GM12878 (cell line): ENCODE measurements around the gene BIN1. TPM values are rescaled to one million over a fixed set of nuclear protein-coding genes. Genes with fewer than 3 reads are reported as not detected.

Experiments
- ATAC-seq: fragments of 200-7000 bp; cut with Tn5 transposase; 3 replicates; pipeline ENCODE4 v1.9.1; 2020; ENCODE audit warnings: mild to moderate bottlenecking, moderate library complexity
- BruUV-seq: library from RNA; stranded (reverse); fragments of 400-500 nt; replicated peaks from 2 replicates; lab custom pipeline; 2021; lab: Mats Ljungman, UMichigan
- CTCF ChIA-PET: fragments of 300-600 bp; sonication (Branson Sonifier 250); formaldehyde crosslinking; extraction: SDS; loops from one replicate; lab custom pipeline; 2021; ENCODE audit warnings: inconsistent platforms; lab: Yijun Ruan, JAX
- POLR2A ChIA-PET: fragments of 350-600 bp; formaldehyde crosslinking; extraction: SDS; loops from one replicate; lab custom pipeline; 2021; ENCODE audit warnings: inconsistent platforms; lab: Charles Lee
- RAD21 ChIA-PET: fragments of 300-600 bp; sonication (Branson Sonifier 250); formaldehyde crosslinking; loops from one replicate; lab custom pipeline; 2023; ENCODE audit warnings: antibody characterized with exemption; ENCODE audit not compliant: unreplicated experiment; lab: Charles Lee
- SMC1A ChIA-PET: fragments of 300-600 bp; sonication (Branson Sonifier 250); formaldehyde crosslinking; loops from one replicate; lab custom pipeline; 2023; ENCODE audit not compliant: unreplicated experiment, uncharacterized antibody; lab: Charles Lee
- DNase-seq: peaks from one replicate; pipeline ENCODE4 v3.0.0-alpha.2; 2011; ENCODE audit warnings: low read depth, low spot score
- FAIRE-seq: peaks from 3 replicates; lab custom pipeline; 2011; peaks lifted over from hg19 to GRCh38; lab: Jason Lieb, UNC
- H2AFZ ChIP-seq: 2 replicates; pipeline ENCODE4 v1.6.0; 2011; ENCODE audit warnings: low read depth, low read length, control low read depth; ENCODE audit not compliant: control insufficient read depth
- H3K27ac ChIP-seq: 2 replicates; pipeline ENCODE4 v1.5.1; 2011; ENCODE audit warnings: control low read depth; ENCODE audit not compliant: control insufficient read depth, insufficient read depth
- H3K27me3 ChIP-seq, 2 experiments: replicated peaks in 1 of 2; 2 replicates each; pipeline versions ENCODE4 v1.6.0 to v1.6.1; 2011; ENCODE audit warnings: low read length in 1 of 2; ENCODE audit not compliant: control insufficient read depth in 2 of 2, insufficient read depth in 2 of 2
- H3K36me3 ChIP-seq, 2 experiments: 2 replicates each; pipeline ENCODE4 v1.5.1; 2011; ENCODE audit warnings: low read length in 1 of 2; ENCODE audit not compliant: control insufficient read depth in 2 of 2, insufficient read depth in 2 of 2
- H3K4me1 ChIP-seq: 2 replicates; pipeline ENCODE4 v1.6.1; 2011; ENCODE audit warnings: mild to moderate bottlenecking, low read length, moderate library complexity, mixed read lengths; ENCODE audit not compliant: control insufficient read depth, insufficient read depth
- H3K4me2 ChIP-seq: 2 replicates; pipeline ENCODE4 v1.6.0; 2011; ENCODE audit warnings: control low read depth; ENCODE audit not compliant: control insufficient read depth, insufficient read depth
- H3K4me3 ChIP-seq: fragments of 200-600 bp; sonication (generic); 2 replicates; pipeline ENCODE4 v1.5.1; 2016
- H3K79me2 ChIP-seq: 2 replicates; pipeline ENCODE4 v1.6.0; 2011; ENCODE audit warnings: low read length; ENCODE audit not compliant: control insufficient read depth, insufficient read depth
- H3K9ac ChIP-seq: 2 replicates; pipeline ENCODE4 v1.8.0; 2011; ENCODE audit warnings: low read length, control low read depth, mixed read lengths; ENCODE audit not compliant: control insufficient read depth, insufficient read depth
- H3K9me3 ChIP-seq: replicated peaks from 3 replicates; pipeline ENCODE4 v1.5.1; 2011; ENCODE audit warnings: mild to moderate bottlenecking, low read length; ENCODE audit not compliant: control insufficient read depth, insufficient read depth
- H4K20me1 ChIP-seq: 2 replicates; pipeline ENCODE4 v1.6.0; 2011; ENCODE audit not compliant: control insufficient read depth, insufficient read depth
- CBFB ChIP-seq: IDR thresholded peaks from 2 replicates; pipeline ENCODE4 v1.6.1; 2016; ENCODE audit warnings: antibody characterized with exemption, low read depth
- CEBPZ ChIP-seq: fragments of 150-350 bp; IDR thresholded peaks from 2 replicates; pipeline ENCODE4 v1.6.1; 2016; ENCODE audit warnings: low read depth, low read length
- FOXK2 ChIP-seq: fragments of 450-650 bp; IDR thresholded peaks from 2 replicates; pipeline ENCODE4 v1.6.1; 2017; ENCODE audit warnings: mild to moderate bottlenecking, moderate library complexity
- HSF1 ChIP-seq: fragments of 150-350 bp; IDR thresholded peaks from 2 replicates; pipeline ENCODE4 v1.6.1; 2014; ENCODE audit warnings: mild to moderate bottlenecking, low read depth, low read length
- IRF4 ChIP-seq: IDR thresholded peaks from 2 replicates; pipeline ENCODE4 v1.6.1; 2011; ENCODE audit warnings: low read depth, low read length
- MLLT1 ChIP-seq: fragments of 450-650 bp; IDR thresholded peaks from 2 replicates; pipeline ENCODE4 v1.6.1; 2016; ENCODE audit warnings: mild to moderate bottlenecking
- MYB ChIP-seq: fragments of 150-350 bp; IDR thresholded peaks from 2 replicates; pipeline ENCODE4 v1.6.1; 2014; ENCODE audit warnings: mild to moderate bottlenecking, low read depth, low read length, borderline replicate concordance
- REST ChIP-seq: IDR thresholded peaks from 2 replicates; pipeline ENCODE4 v1.6.1; 2012; ENCODE audit warnings: mild to moderate bottlenecking, low read depth, low read length
- TCF3 ChIP-seq: IDR thresholded peaks from 2 replicates; pipeline ENCODE4 v1.6.1; 2012; ENCODE audit warnings: low read depth, mild to moderate bottlenecking, low read length, borderline replicate concordance; ENCODE audit not compliant: insufficient read depth
- ZNF384 ChIP-seq: IDR thresholded peaks from 2 replicates; pipeline ENCODE4 v1.6.1; 2012; ENCODE audit warnings: low read depth, mild to moderate bottlenecking, low read length, improper control_type of control experiment, borderline replicate concordance
- WGBS: methylation state at CpG from one replicate; pipeline ENCODE4 v1.1.6; 2016; ENCODE audit warnings: low lambda C conversion rate; ENCODE audit not compliant: insufficient replicate concordance, insufficient coverage; ENCODE audit errors: missing lambda C conversion rate; 5-methylcytosine and 5-hydroxymethylcytosine counted together
- in situ Hi-C: fragments of 300-500 bp; cut with MboI; formaldehyde crosslinking; loops from 9 replicates; pipeline ENCODE4 v1.14.3; 2018; ENCODE audit warnings: mixed read lengths
- intact Hi-C: fragments of 100-400 bp; cut with micrococcal nuclease; formaldehyde crosslinking; loops from one replicate; pipeline ENCODE4 v1.14.2; 2022; ENCODE audit not compliant: unreplicated experiment
- polyA plus RNA-seq, 11 experiments: library from polyadenylated mRNA; depleted of rRNA in 4 of 11; unstranded in 6 of 11; stranded (reverse) in 5 of 11; fragments of >200 nt; fragmentation: Nextera tagmentation in 4 of 11; fragmentation: Illumina TruSeq in 1 of 11; extraction: Ambion mirVana in 4 of 11; extraction: Trizol in 1 of 11; gene quantifications; 1 replicate in 1 of 11; 2 replicates in 10 of 11; pipeline versions ENCODE4 v1.2.1 to v1.2.3, GENCODE V29; 2011 to 2016; ENCODE audit warnings: inconsistent platforms in 2 of 11, missing spikeins in 2 of 11, low read depth in 1 of 11
- total RNA-seq, 4 experiments: library from RNA; depleted of rRNA in 3 of 4; stranded (reverse); fragments of >200 nt in 3 of 4; fragmentation: Illumina TruSeq in 1 of 4; extraction: Trizol in 1 of 4; gene quantifications; 2 replicates each; pipeline versions ENCODE4 v1.2.1 to v1.2.3, GENCODE V29; 2013 to 2021

Gene BIN1
- total and polyA plus RNA-seq, 10 of the 15 experiments (the other 5 are each of a cell fraction or from before 2014, with no cell fraction given): 0.32 to 21.3 (median 11.2) TPM

- ChIA-PET SMC1A (interaction anchor here (0.9 to 1.0 kb wide), 2 partner anchors 18 to 44 kb away, joined by 3 read pairs; no protein-coding TSS in a partner anchor), RAD21 (no interaction called here), POLR2A (no interaction called here), CTCF (interaction anchor here (1.0 kb wide), 1 partner anchor 86 kb away, joined by 3 read pairs; no protein-coding TSS in a partner anchor)
- Histone ChIP-seq H3K4me3 (no peak overlapping the region), H4K20me1 (no peaks in the 10 kb centered on the region), H3K9ac (no peak overlapping the region), H2AFZ (no peak overlapping the region), H3K4me1 (no peaks in the 10 kb centered on the region), H3K36me3 (no peaks in the 10 kb centered on the region), H3K79me2 (no peaks in the 10 kb centered on the region), H3K27ac (no peak overlapping the region), H3K9me3 (peaks cover 1% of the 10 kb centered on the region; the same call in 1 of the 3 replicates), H3K4me2 (no peak overlapping the region), H3K27me3 (no peaks in the 10 kb centered on the region)
- DNase-seq (no peak), ATAC-seq (no peak), FAIRE-seq (no peak)
- intact Hi-C loops (no loop called here), in situ Hi-C loops (no loop called here)
- WGBS: 14% methylated on average over 6 of the region's 6 CpGs
- no TSS peak for BruUV-seq
- no peak for TF ChIP-seq REST
- no peak for TF ChIP-seq MYB
- no peak for TF ChIP-seq ZNF384
- TF ChIP-seq TCF3: no peak
- TF ChIP-seq MLLT1: no peak
- no peak for TF ChIP-seq FOXK2
- TF ChIP-seq CEBPZ: no peak
- no peak for TF ChIP-seq IRF4
- no peak for TF ChIP-seq CBFB
- TF ChIP-seq HSF1: no peak
Observed at GRCh38 chr2:127153691-127154158, 46.8 kb upstream of the BIN1 start.
